ENCODE data around the gene WFDC9. TPM values are rescaled to one million over a fixed set of nuclear protein-coding genes. Genes with fewer than 3 reads are reported as not detected.
A peak's percentile ranks its signal among the peaks of the same experiment; 100 is the strongest.
"Not testable (repeated sequence)": the region's sequence is repeated elsewhere in the genome, so short reads cannot be mapped to it uniquely, and the experiment has no call there.

The WFDC9 gene
- total RNA-seq, 1 donor from 2014 or later = not detected

GRCh38 chr20:45592574-45593189 lies 38.4 kb downstream of the WFDC9 start:
- ATAC-seq = peak; percentile 46

GRCh38 chr20:45589725-45590124 lies 41.4 kb downstream of the WFDC9 start:
- no peak for ATAC-seq

DNA sequence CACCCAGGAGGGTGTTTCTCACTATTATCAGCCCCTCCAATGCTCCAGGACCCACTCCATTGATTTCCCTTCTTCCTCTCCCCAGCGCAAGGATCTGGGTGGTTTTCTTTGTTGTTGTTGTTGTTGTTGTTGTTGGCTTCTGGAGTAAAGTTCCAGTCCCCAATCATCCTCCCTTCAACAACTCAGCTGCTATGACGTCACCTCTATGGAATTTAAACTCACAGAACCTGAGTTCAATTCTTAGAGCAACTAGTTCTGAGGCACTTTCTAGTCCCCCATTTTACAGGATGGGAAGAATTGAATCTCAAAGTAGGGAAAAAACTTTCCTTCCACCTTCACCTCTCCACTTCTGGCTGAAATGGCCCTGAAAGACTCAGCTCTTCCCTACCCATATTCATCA lies 42.3 kb downstream of the WFDC9 start:
- ATAC-seq = no peak

GRCh38 chr20:45585986-45586385 lies 45.1 kb downstream of the WFDC9 start:
- not testable (repeated sequence) for ATAC-seq

GRCh38 chr20:45584294-45584693 lies 46.8 kb downstream of the WFDC9 start:
- not testable (repeated sequence) for ATAC-seq

GRCh38 chr20:45583502-45583901 lies 47.6 kb downstream of the WFDC9 start:
- ATAC-seq = no peak

- no peak for ATAC-seq
Measured at GRCh38 chr20:45581702-45582101, 49.4 kb downstream of the WFDC9 start.

- no peak for ATAC-seq
Measured at GRCh38 chr20:45579184-45579583, 51.9 kb downstream of the WFDC9 start, which contains the start of gene WFDC8. WFDC8 (minus strand) TSS chr20:45579284; CDS start chr20:45579247, 37 bp downstream.

DNA sequence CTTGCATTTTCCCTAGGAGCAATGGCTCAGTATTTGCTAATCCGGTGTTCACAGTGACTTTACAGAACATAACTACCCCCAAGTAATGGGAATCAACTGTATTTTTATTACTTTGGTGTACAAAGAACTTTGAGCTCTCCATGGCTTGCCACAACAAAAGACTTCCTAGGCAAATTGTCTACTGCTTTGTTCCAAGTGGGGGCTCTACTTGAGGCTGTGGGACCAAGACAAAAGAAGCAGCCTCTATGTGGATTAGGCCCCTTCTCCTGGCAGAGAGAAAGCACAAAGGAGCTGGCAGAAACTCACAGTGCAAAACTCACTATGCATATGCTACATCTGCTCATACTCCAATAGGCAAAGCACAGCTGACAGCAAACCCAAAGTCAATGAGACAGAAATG lies 52.9 kb downstream of the WFDC9 start:
- no peak for ATAC-seq

DNA sequence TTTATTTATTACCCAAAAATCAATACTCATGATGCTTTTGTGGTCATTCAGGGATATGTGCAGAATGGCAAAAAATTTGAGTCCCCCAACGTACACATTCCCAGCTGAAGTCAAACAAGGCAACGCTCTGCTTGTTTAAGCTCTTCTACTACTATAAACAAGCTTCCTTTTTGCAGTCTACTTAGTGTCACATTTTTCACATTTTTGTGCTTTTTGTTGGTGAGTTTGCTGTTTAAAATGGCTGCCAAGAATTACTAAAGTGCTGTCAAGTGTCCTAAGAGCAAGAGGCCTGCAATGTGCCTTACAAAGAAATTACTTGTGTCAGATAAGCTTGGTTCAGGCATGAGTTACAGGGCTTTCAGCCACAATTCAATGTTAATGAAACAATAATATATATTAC lies 54.1 kb downstream of the WFDC9 start:
- no peak for ATAC-seq

GRCh38 chr20:45575931-45576330 lies 55.2 kb downstream of the WFDC9 start:
- ATAC-seq = no peak

DNA sequence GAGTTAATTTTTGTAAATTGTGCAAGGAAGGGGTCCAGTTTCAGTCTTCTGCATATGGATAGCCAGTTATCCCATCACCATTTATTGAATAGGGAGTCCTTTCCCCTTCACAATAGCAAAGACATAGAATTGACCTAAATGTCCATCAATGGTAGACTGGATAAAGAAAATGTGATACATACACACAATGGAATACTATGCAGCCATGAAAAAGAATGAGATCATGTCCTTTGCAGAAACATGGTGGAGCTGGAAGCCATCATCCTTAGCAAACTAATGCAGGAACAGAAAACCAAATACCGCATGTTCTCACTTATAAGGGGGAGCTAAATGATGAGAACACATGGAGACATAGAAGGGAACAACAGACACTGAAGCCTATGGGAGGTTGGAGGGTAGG lies 61.4 kb downstream of the WFDC9 start:
- not testable (repeated sequence) for ATAC-seq

GRCh38 chr20:45564760-45565276 lies 66.3 kb downstream of the WFDC9 start:
- no peak for ATAC-seq

Other genes with a start within 250 kb of the WFDC9 start
- 22.6 TPM for gene DBNDD2, start 223.0 kb downstream of the WFDC9 start, total RNA-seq
- 43.0 TPM for gene PIGT, start 215.1 kb downstream of the WFDC9 start, total RNA-seq
- 37.9 TPM for gene WFDC2, start 161.5 kb downstream of the WFDC9 start, total RNA-seq
- not detected for gene SPINT3, start 115.7 kb downstream of the WFDC9 start, total RNA-seq
- not detected for gene WFDC6, start 91.8 kb downstream of the WFDC9 start, total RNA-seq
- not detected for gene EPPIN, start 83.9 kb downstream of the WFDC9 start, total RNA-seq
- gene WFDC8, start 52.0 kb downstream of the WFDC9 start, total RNA-seq = not detected
- gene WFDC10A, start 1.5 kb downstream of the WFDC9 start, total RNA-seq = not detected
- gene WFDC11, start 39.0 kb upstream of the WFDC9 start, total RNA-seq = not detected
- gene WFDC13, start 70.8 kb upstream of the WFDC9 start, total RNA-seq = not detected
- not detected for gene WFDC10B, start 73.7 kb upstream of the WFDC9 start, total RNA-seq
- not detected for gene SPINT4, start 91.1 kb upstream of the WFDC9 start, total RNA-seq
- gene WFDC3, start 160.6 kb upstream of the WFDC9 start, total RNA-seq = not detected
- 15.8 TPM for gene DNTTIP1, start 160.7 kb upstream of the WFDC9 start, total RNA-seq
- 46.5 TPM for gene UBE2C, start 181.4 kb upstream of the WFDC9 start, total RNA-seq
- not detected for gene TNNC2, start 196.0 kb upstream of the WFDC9 start, total RNA-seq
- 7.1 TPM for gene SNX21, start 202.5 kb upstream of the WFDC9 start, total RNA-seq
- 14.0 TPM for gene ACOT8, start 226.1 kb upstream of the WFDC9 start, total RNA-seq
- 1.4 TPM for gene ZSWIM3, start 226.3 kb upstream of the WFDC9 start, total RNA-seq
- gene ZSWIM1, start 249.9 kb upstream of the WFDC9 start, total RNA-seq = 7.2 TPM